Stomach (tissue), 4 donors: ENCODE results near the gene GFM1.

Experiments used
- CTCF ChIP-seq, 7 experiments: fragments of 450-650 bp in 4 of 7; fragments of 200-600 bp in 3 of 7; sonication (generic) in 3 of 7; IDR thresholded peaks; one replicate each; pipeline ENCODE4 v1.5.1; 2016 to 2019; ENCODE audit warnings: antibody characterized with exemption in 7 of 7, control low read depth in 2 of 7, mild to moderate bottlenecking in 1 of 7
- EP300 ChIP-seq: sonication (generic); formaldehyde crosslinking; IDR thresholded peaks from one replicate; pipeline ENCODE4 v1.6.1; 2017; ENCODE audit warnings: antibody characterized with exemption
- POLR2A ChIP-seq, 4 donors: fragments of 450-650 bp; IDR thresholded peaks; one replicate each; pipeline ENCODE4 v1.6.1; 2016; ENCODE audit warnings: antibody characterized with exemption in 4 of 4, control low read depth in 2 of 4, mild to moderate bottlenecking in 1 of 4, moderate library complexity in 1 of 4
- POLR2AphosphoS5 ChIP-seq, 3 donors: sonication (generic); formaldehyde crosslinking; IDR thresholded peaks; one replicate each; pipeline ENCODE4 v1.6.1; 2016; ENCODE audit warnings: antibody characterized with exemption in 3 of 3

GRCh38 chr3:158701420-158702065 is 57.2 kb downstream of the GFM1 start:
- TF ChIP-seq POLR2AphosphoS5 (IDR thresholded peaks at IDR 0.05) (no peak), POLR2A (IDR thresholded peaks at IDR 0.05) (no peak), CTCF (IDR thresholded peaks at IDR 0.05) (no peak), EP300 (no peak)
